Measurements from ENCODE around the gene SLC51B. TPM values are rescaled to one million over a fixed set of nuclear protein-coding genes. Genes with fewer than 3 reads are reported as not detected.
"Not testable (repeated sequence)": the region's sequence is repeated elsewhere in the genome, so short reads cannot be mapped to it uniquely, and the experiment has no call there.

SLC51B gene
- total RNA-seq, 1 donor from 2014 or later, result not detected

GRCh38 chr15:65069779-65070546, 24.8 kb downstream of the SLC51B start:
- peaks cover 42% of the 10 kb centered on the region for H3K27me3 Mint-ChIP-seq
- no peak for TF ChIP-seq CTCF (IDR thresholded peaks at IDR 0.05; ENCODE audit: unreplicated experiment)
- no peak for DNase-seq (ENCODE audit: low spot score, unreplicated experiment)
- no peak overlapping the region for H3K4me3 Mint-ChIP-seq (ENCODE audit: low read depth)
- H3K9me3 Mint-ChIP-seq (ENCODE audit: low read depth), result no peaks in the 10 kb centered on the region
- no peaks in the 10 kb centered on the region for H3K36me3 Mint-ChIP-seq (ENCODE audit: insufficient read depth)
- peaks cover 4% of the 10 kb centered on the region for H3K4me1 Mint-ChIP-seq (ENCODE audit: low read depth)
- H3K27ac Mint-ChIP-seq, result no peak overlapping the region

- Mint-ChIP-seq H3K9me3 (ENCODE audit: low read depth) (peaks cover 4% of the 10 kb centered on the region), H3K4me3 (ENCODE audit: low read depth) (no peak overlapping the region), H3K27me3 (peaks cover 35% of the 10 kb centered on the region), H3K36me3 (ENCODE audit: insufficient read depth) (no peaks in the 10 kb centered on the region), H3K4me1 (ENCODE audit: low read depth) (peaks cover 4% of the 10 kb centered on the region), H3K27ac (no peak overlapping the region)
- no peak for DNase-seq (ENCODE audit: low spot score, unreplicated experiment)
- no peak for TF ChIP-seq CTCF (IDR thresholded peaks at IDR 0.05; ENCODE audit: unreplicated experiment)
Observed at GRCh38 chr15:65071381-65071811, 26.2 kb downstream of the SLC51B start.

GRCh38 chr15:65072027-65072426, 26.8 kb downstream of the SLC51B start:
- Mint-ChIP-seq H3K4me3 (ENCODE audit: low read depth) (no peak overlapping the region), H3K36me3 (ENCODE audit: insufficient read depth) (no peaks in the 10 kb centered on the region), H3K9me3 (ENCODE audit: low read depth) (peaks cover 5% of the 10 kb centered on the region), H3K27ac (no peak overlapping the region), H3K4me1 (ENCODE audit: low read depth) (peaks cover 4% of the 10 kb centered on the region), H3K27me3 (peaks cover 32% of the 10 kb centered on the region)
- TF ChIP-seq CTCF (IDR thresholded peaks at IDR 0.05; ENCODE audit: unreplicated experiment), result no peak
- no peak for DNase-seq (ENCODE audit: low spot score, unreplicated experiment)

GRCh38 chr15:65072617-65073016, 27.4 kb downstream of the SLC51B start:
- DNase-seq (ENCODE audit: low spot score, unreplicated experiment), result no peak
- peaks cover 2% of the 10 kb centered on the region for H3K4me1 Mint-ChIP-seq (ENCODE audit: low read depth)
- peaks cover 29% of the 10 kb centered on the region for H3K27me3 Mint-ChIP-seq
- H3K9me3 Mint-ChIP-seq (ENCODE audit: low read depth), result peaks cover 5% of the 10 kb centered on the region
- no peaks in the 10 kb centered on the region for H3K36me3 Mint-ChIP-seq (ENCODE audit: insufficient read depth)
- H3K4me3 Mint-ChIP-seq (ENCODE audit: low read depth), result no peak overlapping the region
- TF ChIP-seq CTCF (IDR thresholded peaks at IDR 0.05; ENCODE audit: unreplicated experiment), result no peak
- no peak overlapping the region for H3K27ac Mint-ChIP-seq

GRCh38 chr15:65074946-65075345, 29.8 kb downstream of the SLC51B start:
- H3K4me3 Mint-ChIP-seq (ENCODE audit: low read depth); H3K36me3 Mint-ChIP-seq (ENCODE audit: insufficient read depth); H3K27ac Mint-ChIP-seq; DNase-seq (ENCODE audit: low spot score, unreplicated experiment); H3K4me1 Mint-ChIP-seq (ENCODE audit: low read depth); H3K9me3 Mint-ChIP-seq (ENCODE audit: low read depth): not testable (repeated sequence)
- peaks cover 28% of the 10 kb centered on the region for H3K27me3 Mint-ChIP-seq

GRCh38 chr15:65075607-65076395, 30.6 kb downstream of the SLC51B start:
- not testable (repeated sequence) for H3K4me3 Mint-ChIP-seq (ENCODE audit: low read depth); H3K4me1 Mint-ChIP-seq (ENCODE audit: low read depth); DNase-seq (ENCODE audit: low spot score, unreplicated experiment); H3K27ac Mint-ChIP-seq; H3K36me3 Mint-ChIP-seq (ENCODE audit: insufficient read depth); H3K9me3 Mint-ChIP-seq (ENCODE audit: low read depth)
- H3K27me3 Mint-ChIP-seq, result peaks cover 28% of the 10 kb centered on the region

Data from progenitor cell of endocrine pancreas (in vitro differentiated cells).